ENCODE results near the gene OSCP1. TPM values are rescaled to one million over a fixed set of nuclear protein-coding genes. Genes with fewer than 3 reads are reported as not detected.

OSCP1 gene
- total RNA-seq, 4 donors from 2014 or later = 15.2 to 31.9 (median 19.5) TPM

DNA sequence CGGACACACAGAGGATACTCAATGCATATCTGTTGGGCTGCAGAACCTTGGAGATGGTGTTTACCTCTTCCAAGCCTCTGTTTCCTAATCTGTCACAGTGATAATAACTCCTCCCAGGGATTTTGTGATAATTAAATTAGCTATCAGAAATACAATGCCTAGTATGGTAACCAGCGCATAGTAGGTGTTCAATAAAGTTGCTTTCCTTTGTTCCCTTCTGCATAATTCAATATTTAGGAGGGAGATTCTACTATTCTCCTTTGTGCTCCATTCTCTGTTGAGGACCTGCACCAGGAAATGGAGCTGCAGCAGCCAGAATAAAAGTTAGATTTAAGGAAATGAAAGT is 35.8 kb upstream of the OSCP1 start:
- peaks cover 5 to 23% of the 10 kb centered on the region in 2 donors for H3K4me1 ChIP-seq
- peak overlapping the region in 2 of 3 donors; percentile 73 to 89 for H3K27ac ChIP-seq
- DNase-seq = no peak
- no peaks in the 10 kb centered on the region for H3K36me3 ChIP-seq
- intact Hi-C loops (cut with DNase I) = no loop called here
- 96 to 100% methylated on average over 2 of the region's 2 CpGs for WGBS, 2 donors
- H3K9me3 ChIP-seq = no peaks in the 10 kb centered on the region
- no peak overlapping the region for H3K4me3 ChIP-seq (replicated peaks in 1 of 3)
- no peaks in the 10 kb centered on the region for H3K27me3 ChIP-seq
- no peak for TF ChIP-seq POLR2A (IDR thresholded peaks at IDR 0.05)
- TF ChIP-seq, protein P1, sequence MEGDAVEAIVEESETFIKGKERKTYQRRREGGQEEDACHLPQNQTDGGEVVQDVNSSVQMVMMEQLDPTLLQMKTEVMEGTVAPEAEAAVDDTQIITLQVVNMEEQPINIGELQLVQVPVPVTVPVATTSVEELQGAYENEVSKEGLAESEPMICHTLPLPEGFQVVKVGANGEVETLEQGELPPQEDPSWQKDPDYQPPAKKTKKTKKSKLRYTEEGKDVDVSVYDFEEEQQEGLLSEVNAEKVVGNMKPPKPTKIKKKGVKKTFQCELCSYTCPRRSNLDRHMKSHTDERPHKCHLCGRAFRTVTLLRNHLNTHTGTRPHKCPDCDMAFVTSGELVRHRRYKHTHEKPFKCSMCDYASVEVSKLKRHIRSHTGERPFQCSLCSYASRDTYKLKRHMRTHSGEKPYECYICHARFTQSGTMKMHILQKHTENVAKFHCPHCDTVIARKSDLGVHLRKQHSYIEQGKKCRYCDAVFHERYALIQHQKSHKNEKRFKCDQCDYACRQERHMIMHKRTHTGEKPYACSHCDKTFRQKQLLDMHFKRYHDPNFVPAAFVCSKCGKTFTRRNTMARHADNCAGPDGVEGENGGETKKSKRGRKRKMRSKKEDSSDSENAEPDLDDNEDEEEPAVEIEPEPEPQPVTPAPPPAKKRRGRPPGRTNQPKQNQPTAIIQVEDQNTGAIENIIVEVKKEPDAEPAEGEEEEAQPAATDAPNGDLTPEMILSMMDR (IDR thresholded peaks at IDR 0.05) = no peak

GRCh38 chr1:36484099-36484498 is 33.8 kb upstream of the OSCP1 start:
- intact Hi-C loops (cut with DNase I) = no loop called here
- Histone ChIP-seq H3K4me3 (replicated peaks in 1 of 3) (no peak overlapping the region), H3K36me3 (no peaks in the 10 kb centered on the region), H3K27ac (no peak overlapping the region), H3K4me1 (peaks cover 5 to 21% of the 10 kb centered on the region in 2 donors), H3K27me3 (no peaks in the 10 kb centered on the region), H3K9me3 (no peaks in the 10 kb centered on the region)
- no peak for TF ChIP-seq POLR2A (IDR thresholded peaks at IDR 0.05)
- TF ChIP-seq, protein P1 (IDR thresholded peaks at IDR 0.05) = no peak
- no peak for DNase-seq
- 91 to 98% methylated on average over 2 of the region's 2 CpGs for WGBS, 2 donors

GRCh38 chr1:36482724-36483388 is 32.6 kb upstream of the OSCP1 start, which contains the start of gene CSF3R:
TSS of gene CSF3R (minus strand) at chr1:36482913. CDS start at chr1:36479496, 3,417 bp downstream.
- H3K4me3 ChIP-seq (replicated peaks in 1 of 3) = no peak within 1 kb of the TSS
- TF ChIP-seq, protein P1 (IDR thresholded peaks at IDR 0.05) = no peak
- no peak for TF ChIP-seq POLR2A (IDR thresholded peaks at IDR 0.05)
- DNase-seq = no peak
- no peaks in the 10 kb centered on the region for H3K27me3 ChIP-seq
- WGBS, 2 donors = 68 to 86% methylated on average over 1 to 13 of the region's 13 CpGs
- no peaks in the 10 kb centered on the region for H3K9me3 ChIP-seq
- no peak within 1 kb of the TSS for H3K27ac ChIP-seq
- H3K4me1 ChIP-seq = peaks cover 5 to 15% of the 10 kb centered on the region in 2 donors
- no peaks in the 10 kb centered on the region for H3K36me3 ChIP-seq
- intact Hi-C loops (cut with DNase I) = no loop called here

- no peaks in the 10 kb centered on the region for H3K36me3 ChIP-seq
- H3K9me3 ChIP-seq = no peaks in the 10 kb centered on the region
- H3K4me3 ChIP-seq (replicated peaks in 1 of 3) = no peak overlapping the region
- TF ChIP-seq POLR2A (IDR thresholded peaks at IDR 0.05) = no peak
- DNase-seq = no peak
- peaks cover under 1 to 9% of the 10 kb centered on the region in 2 donors for H3K4me1 ChIP-seq
- intact Hi-C loops (cut with DNase I) = no loop called here
- H3K27me3 ChIP-seq = no peaks in the 10 kb centered on the region
- no peak overlapping the region for H3K27ac ChIP-seq
- WGBS, 2 donors = 45 to 49% methylated on average over 26 of the region's 26 CpGs
These were observed 31.8 kb upstream of the OSCP1 start for GRCh38 chr1:36481771-36482723.

- peaks cover 9 to 12% of the 10 kb centered on the region in 2 donors for H3K4me1 ChIP-seq
- H3K27me3 ChIP-seq = no peaks in the 10 kb centered on the region
- WGBS, 2 donors = 82 to 86% methylated on average over 3 to 6 of the region's 6 CpGs
- no peak for DNase-seq
- intact Hi-C loops (cut with DNase I) = no loop called here
- H3K27ac ChIP-seq = no peak overlapping the region
- H3K4me3 ChIP-seq (replicated peaks in 1 of 3) = no peak overlapping the region
- TF ChIP-seq, protein P1 (IDR thresholded peaks at IDR 0.05) = no peak
- TF ChIP-seq POLR2A (IDR thresholded peaks at IDR 0.05) = no peak
- H3K9me3 ChIP-seq = no peaks in the 10 kb centered on the region
- H3K36me3 ChIP-seq = no peaks in the 10 kb centered on the region
These were observed 30.8 kb upstream of the OSCP1 start for GRCh38 chr1:36481091-36481490.

Measured in thyroid gland (tissue), 4 donors.